DOHH2 (cell line): ENCODE measurements around the gene SBSN.

Experiments used
- CTCF ChIP-seq: fragments of 200-600 bp; sonication (generic); IDR thresholded peaks from one replicate; pipeline ENCODE4 v1.5.1; 2014; ENCODE audit warnings: antibody characterized with exemption, mild to moderate bottlenecking, low read depth, low read length; ENCODE audit not compliant: poor library complexity, severe bottlenecking
- EZH2phosphoT487 ChIP-seq: fragments of 200-600 bp; sonication (generic); IDR thresholded peaks from 2 replicates; pipeline ENCODE4 v1.6.1; 2017; ENCODE audit warnings: borderline replicate concordance, mild to moderate bottlenecking, antibody characterized with exemption, low read length, moderate library complexity, mixed read lengths

GRCh38 chr19:35571406-35571965 lies 43.4 kb upstream of the SBSN start:
- TF ChIP-seq CTCF (no peak), EZH2phosphoT487 (no peak)
